GM18873 (cell line): ENCODE results near the gene NETO1.

Experiments used
- ATAC-seq: cut with Tn5 transposase; IDR thresholded peaks from one replicate; pipeline ENCODE4 v1.9.1; 2021; ENCODE audit warnings: mild to moderate bottlenecking, moderate library complexity, moderate number of reproducible peaks; ENCODE audit not compliant: unreplicated experiment, low FRiP score

NETO1 gene

DNA sequence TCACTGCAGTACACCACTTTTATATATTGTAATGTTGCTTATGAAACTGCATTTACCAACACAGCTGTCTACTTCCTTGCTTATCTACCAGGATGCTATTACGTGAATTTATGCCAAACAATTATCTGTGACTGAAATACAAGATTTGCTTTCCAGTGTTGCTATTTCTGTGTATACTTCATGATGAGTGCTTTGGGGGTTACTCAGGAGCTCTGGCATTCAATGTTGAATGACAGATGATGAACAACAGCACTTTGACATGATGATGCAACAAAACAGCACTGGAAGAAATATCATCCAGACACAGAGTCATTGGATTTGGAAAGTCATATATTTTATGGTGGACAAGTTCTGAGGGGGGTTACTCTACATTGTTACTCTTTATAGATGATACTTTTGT, 125.8 kb downstream of the NETO1 start:
- ATAC-seq, result no peak

DNA sequence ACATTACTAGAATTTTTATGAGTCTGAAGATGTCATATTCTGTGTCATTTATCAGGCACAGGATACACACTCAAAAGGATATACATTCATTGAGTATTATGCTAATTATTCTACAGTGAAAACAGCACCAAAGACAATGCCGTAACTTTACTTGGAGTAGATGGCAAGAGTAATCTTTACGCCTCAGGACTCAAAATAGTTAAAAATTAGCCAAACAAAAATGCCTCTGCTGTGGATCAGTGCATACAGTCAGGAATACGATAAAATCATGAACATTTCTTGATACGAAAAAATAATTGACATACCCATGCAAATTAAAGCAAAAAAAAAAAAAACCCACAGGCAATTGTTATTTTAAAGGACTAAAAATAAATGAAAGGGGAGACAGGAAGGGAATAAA, 129.7 kb downstream of the NETO1 start:
- ATAC-seq, result no peak

- no peak for ATAC-seq
Measured at GRCh38 chr18:72727776-72728175, 140.0 kb downstream of the NETO1 start.

DNA sequence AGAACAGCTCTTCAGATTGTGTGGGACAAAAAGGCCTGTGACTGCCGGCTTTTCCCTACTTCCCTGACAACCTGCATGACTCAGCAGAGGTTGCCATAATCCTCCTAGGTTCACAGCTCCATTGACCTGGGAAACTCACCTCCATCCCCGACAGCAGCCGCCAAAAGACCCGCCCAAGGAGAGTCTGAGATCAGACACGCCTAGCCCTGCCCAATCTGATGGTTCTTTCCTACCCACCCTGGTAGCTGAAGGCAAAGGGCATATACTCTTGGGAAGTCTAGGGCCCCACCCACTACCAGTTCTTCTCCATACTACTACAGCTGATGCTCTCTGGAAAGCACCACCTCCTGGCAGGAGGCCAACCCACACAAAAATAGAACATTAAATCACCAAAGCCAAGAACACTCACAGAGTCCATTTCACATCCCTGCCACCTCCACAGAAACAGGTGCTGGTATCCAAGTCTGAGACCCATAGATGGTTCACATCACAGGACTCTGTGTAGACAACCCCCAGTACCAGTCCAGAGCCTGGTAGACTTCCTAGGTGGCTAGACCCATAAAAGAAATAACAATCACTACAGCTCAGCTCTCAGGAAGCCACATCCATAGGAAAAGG, 140.6 kb downstream of the NETO1 start:
- no peak for ATAC-seq

- no peak for ATAC-seq
Measured at GRCh38 chr18:72726201-72726600, 141.6 kb downstream of the NETO1 start.

GRCh38 chr18:72721330-72721729, 146.5 kb downstream of the NETO1 start:
- ATAC-seq, result no peak

DNA sequence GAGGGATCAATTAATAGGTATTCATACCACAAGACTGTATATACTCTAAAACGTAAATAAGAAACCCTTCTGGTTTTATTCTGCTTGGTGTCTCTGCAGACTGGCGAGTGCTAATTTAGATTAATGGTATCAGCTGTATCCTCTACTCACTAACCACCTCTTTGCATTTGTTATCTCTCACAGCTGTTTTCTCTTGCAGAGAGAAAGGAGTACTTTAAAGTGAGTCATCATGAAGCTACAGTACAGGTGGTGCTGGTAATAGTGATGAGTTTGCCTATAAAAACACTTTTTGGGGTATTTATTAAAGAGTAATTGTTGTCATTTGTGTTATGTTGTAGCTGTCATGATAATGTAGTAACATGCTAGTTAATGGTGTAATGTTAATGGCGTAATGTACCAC, 147.7 kb downstream of the NETO1 start:
- no peak for ATAC-seq

DNA sequence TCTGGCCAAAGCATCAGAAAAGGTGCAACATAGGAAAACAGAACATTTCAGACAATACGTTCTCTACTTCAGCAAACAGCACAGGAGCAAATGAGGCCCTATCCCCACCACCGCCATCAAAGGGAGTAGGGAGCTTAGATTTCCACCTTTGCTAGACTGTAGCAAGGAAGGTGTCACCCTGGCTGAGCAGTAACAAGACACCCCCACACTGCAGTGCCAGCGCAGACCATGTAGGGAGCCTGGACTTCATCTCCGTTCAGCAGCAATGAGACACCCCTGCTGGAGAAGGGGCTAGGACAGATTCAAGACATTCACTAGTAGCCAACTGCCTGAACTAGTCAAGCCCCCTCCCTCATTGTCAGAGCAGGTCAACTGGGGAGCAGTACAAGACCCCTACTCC, 163.6 kb downstream of the NETO1 start:
- no peak for ATAC-seq

DNA sequence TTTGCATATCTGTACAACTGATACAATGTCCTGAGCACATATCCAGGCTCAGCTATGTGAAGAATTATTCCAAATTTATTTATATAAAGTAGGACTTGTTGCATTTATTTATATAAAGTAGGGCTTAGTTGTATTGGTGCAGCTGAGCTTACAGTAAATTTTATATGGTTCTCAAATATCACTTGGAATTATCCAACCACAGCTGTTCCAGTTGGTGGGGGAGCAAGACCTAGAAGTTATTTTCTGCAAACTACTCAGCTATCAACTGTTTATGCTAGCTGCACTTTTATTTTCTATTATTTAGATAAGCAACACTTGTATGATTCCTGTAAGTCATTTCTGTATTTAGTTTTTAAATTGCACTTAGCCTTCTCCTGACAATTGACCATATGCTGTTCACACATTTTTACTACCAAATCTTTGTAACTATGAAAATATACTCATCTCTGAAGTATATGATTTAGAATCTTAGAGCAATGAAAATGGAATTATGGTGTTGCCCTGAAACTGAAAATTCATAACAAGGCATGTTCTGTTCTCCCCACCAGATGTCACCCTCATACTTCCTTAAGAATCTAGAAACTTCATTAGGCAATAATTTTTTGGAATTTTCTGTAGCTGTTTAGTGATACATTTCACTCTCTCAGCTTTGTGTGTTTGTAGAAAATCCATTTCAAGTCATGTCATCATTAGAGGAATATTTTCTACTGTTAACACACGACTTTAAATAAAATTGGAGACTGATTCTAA, 166.7 kb downstream of the NETO1 start:
- no peak for ATAC-seq

DNA sequence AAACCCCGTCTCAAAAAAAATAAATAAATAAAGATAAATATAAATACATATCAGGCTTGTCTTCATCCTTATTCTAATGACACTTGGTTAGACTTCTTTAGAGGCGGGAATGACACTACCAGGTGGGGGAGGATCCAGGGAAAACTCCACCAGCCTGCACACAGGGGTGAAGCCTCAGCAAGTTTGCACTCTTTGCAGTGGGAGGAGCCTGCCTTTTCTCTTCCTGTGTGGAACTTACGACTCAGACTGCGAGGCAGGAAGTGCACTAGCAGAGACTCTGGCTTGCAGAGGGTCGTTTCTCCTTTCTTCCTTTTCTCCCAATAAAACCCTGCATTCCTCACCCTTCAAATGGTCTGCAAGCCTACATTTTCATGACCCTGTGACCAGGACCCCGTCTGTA, 170.1 kb downstream of the NETO1 start:
- ATAC-seq, result no peak

GRCh38 chr18:72692595-72692994, 175.2 kb downstream of the NETO1 start:
- ATAC-seq, result no peak
